IPS-18a (cell line): Measurements from ENCODE around the gene TOX4.

Source experiments
- H3K27ac ChIP-seq: one replicate; pipeline ENCODE4 v1.5.1; 2013; ENCODE audit warnings: low read length
- H3K27me3 ChIP-seq: one replicate; pipeline ENCODE4 v1.6.1; 2013; ENCODE audit warnings: mild to moderate bottlenecking, low read length; ENCODE audit not compliant: control insufficient read depth, insufficient read depth
- H3K36me3 ChIP-seq: one replicate; pipeline ENCODE4 v1.6.1; 2013; ENCODE audit warnings: low read depth, low read length; ENCODE audit not compliant: control insufficient read depth
- H3K4me1 ChIP-seq: one replicate; pipeline ENCODE4 v1.6.1; 2013; ENCODE audit warnings: low read depth, low read length; ENCODE audit not compliant: control insufficient read depth
- H3K4me3 ChIP-seq: one replicate; pipeline ENCODE4 v1.5.1; 2013; ENCODE audit warnings: low read length
- H3K9ac ChIP-seq: one replicate; pipeline ENCODE4 v1.6.1; 2013; ENCODE audit warnings: mild to moderate bottlenecking, low read length, moderate library complexity
- H3K9me3 ChIP-seq: one replicate; pipeline ENCODE4 v1.6.1; 2013; ENCODE audit warnings: low read depth, low read length; ENCODE audit not compliant: control insufficient read depth

The TOX4 gene

DNA sequence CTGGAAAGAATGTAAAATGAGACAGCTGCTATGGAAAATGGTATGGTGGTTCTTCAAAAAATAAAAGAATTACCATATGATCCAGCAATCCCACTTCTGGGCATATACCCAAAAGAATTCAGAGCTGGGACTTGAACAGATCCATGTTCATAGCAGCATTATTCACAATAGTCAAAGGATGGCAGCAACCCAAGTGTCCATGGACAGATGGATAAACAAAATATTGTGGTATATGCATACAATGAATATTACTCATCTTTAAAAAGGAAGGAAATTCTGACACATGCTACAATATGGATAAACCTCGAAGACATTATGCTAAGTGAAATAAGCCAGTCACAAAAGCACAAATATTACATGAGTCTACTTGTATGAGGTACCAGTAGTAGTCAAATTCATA lies 9.4 kb upstream of the TOX4 start:
- Histone ChIP-seq H3K36me3 (peaks cover 46% of the 10 kb centered on the region), H3K27ac (no peak overlapping the region), H3K9ac (no peak overlapping the region), H3K9me3 (no peaks in the 10 kb centered on the region), H3K4me3 (no peak overlapping the region), H3K4me1 (no peaks in the 10 kb centered on the region), H3K27me3 (no peaks in the 10 kb centered on the region)

DNA sequence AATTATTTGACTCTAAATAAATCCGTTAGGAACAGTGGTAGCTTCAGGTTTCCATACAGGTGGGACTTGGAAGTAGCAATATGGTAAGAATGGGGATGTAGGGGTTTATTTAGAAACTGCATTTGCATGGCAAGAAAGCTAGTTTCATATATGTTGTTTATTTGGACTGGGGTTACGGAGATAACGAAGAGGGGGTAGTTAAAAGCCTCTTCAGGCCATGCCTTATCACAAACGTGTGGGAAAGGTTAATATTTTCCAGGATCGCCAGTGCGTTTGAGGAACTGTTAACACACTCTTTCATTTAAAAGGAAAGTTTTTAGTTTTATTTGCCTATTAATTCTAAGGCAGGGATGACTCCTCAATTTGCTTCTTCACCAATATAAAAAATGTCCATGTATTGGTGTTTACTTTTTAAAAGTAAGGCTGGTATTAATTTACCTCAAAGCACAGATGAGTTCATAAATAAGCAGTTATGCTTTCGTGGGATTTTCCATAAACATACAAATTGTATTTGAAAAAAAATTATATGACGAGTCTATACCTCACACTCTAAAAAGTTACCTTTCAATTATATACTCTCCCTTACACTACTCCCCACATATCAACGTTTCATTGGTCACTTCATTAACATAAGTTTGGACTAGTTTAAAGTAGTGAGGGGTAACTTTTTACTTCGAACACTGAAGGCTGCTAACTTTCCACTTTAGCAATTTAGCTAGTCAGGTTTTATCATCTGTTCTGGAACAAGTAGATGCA lies 1.1 kb upstream of the TOX4 start:
- Histone ChIP-seq H3K4me1 (peaks cover 3% of the 10 kb centered on the region), H3K27me3 (no peaks in the 10 kb centered on the region), H3K27ac (no peak overlapping the region), H3K36me3 (peaks cover 17% of the 10 kb centered on the region), H3K4me3 (peak overlapping the region; percentile 91), H3K9ac (peak overlapping the region; percentile 75), H3K9me3 (no peaks in the 10 kb centered on the region)

DNA sequence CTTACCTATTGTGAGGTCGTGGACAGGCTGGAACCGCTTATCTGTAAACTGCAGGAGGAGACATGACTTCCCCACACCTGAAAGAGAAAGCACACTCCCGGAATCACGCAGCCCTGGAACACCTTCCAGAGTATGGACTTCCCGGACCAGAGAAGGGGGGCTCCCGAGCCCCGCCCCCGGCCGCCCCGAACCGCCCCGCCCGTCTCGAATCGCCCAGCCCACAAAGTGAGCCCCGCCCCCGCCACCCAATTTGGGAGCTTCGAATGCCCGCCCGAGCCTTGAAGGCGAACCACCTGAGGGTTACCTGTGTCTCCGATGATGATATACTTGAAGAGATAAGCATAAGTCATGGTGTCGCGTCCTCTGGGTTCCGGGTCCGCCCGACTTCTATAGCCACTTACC lies 471 bp upstream of the TOX4 start:
- H3K36me3 ChIP-seq, result peaks cover 21% of the 10 kb centered on the region
- no peaks in the 10 kb centered on the region for H3K9me3 ChIP-seq
- no peaks in the 10 kb centered on the region for H3K27me3 ChIP-seq
- H3K4me1 ChIP-seq, result peaks cover 3% of the 10 kb centered on the region
- H3K4me3 ChIP-seq, result peak overlapping the region; percentile 91
- H3K9ac ChIP-seq, result peak overlapping the region; percentile 75
- no peak overlapping the region for H3K27ac ChIP-seq

DNA sequence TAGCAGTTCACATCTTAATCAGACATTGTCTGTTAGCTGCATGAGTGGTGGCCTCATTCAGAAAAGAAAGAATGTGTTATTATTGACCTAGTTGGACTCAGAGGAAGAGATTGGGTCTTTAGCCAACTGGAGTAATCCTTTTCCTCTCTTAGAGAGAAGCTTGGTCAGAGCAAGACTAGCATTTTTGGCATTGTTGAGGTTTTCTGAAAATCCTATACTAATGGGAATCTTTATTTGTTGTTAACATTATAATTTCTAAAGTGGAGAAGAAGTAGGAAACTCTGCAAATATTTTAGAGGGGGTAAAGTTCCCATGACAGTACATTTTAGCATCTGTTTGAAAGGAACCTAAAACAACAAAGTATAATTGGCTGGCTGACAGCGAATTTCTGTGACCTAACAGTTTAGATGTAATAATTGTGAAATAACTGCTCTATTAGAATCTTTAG lies 9.7 kb downstream of the TOX4 start:
- no peak overlapping the region for H3K4me3 ChIP-seq
- H3K36me3 ChIP-seq, result peaks cover 27% of the 10 kb centered on the region
- no peak overlapping the region for H3K9ac ChIP-seq
- H3K27ac ChIP-seq, result no peak overlapping the region
- no peaks in the 10 kb centered on the region for H3K9me3 ChIP-seq
- no peaks in the 10 kb centered on the region for H3K27me3 ChIP-seq
- H3K4me1 ChIP-seq, result no peaks in the 10 kb centered on the region

GRCh38 chr14:21494902-21495762 lies 18.1 kb downstream of the TOX4 start:
- Histone ChIP-seq H3K9me3 (no peaks in the 10 kb centered on the region), H3K27ac (no peak overlapping the region), H3K9ac (no peak overlapping the region), H3K4me1 (peaks cover 7% of the 10 kb centered on the region), H3K27me3 (no peaks in the 10 kb centered on the region), H3K36me3 (peaks cover 80% of the 10 kb centered on the region), H3K4me3 (no peak overlapping the region)

DNA sequence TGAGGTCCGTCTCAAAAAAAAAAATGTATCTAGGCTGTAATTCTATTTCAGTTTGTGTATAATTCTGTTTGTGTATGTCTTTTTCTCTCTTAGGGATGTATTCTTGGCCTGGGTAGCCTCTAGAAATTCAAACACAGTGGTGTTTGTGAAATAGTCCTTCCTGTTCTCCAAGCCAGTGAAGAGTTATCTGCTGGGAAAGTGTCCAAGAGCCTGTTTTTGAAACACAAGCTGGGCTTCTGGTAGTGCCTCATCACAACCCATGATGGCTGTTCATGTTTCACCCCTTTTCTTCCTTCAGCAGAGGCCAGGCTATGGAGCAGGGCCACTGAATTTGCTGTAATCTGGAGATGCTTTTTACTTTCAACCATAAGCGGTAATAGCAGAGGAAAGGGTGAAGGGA lies 19.5 kb downstream of the TOX4 start:
- Histone ChIP-seq H3K36me3 (peaks cover 83% of the 10 kb centered on the region), H3K27ac (no peak overlapping the region)

DNA sequence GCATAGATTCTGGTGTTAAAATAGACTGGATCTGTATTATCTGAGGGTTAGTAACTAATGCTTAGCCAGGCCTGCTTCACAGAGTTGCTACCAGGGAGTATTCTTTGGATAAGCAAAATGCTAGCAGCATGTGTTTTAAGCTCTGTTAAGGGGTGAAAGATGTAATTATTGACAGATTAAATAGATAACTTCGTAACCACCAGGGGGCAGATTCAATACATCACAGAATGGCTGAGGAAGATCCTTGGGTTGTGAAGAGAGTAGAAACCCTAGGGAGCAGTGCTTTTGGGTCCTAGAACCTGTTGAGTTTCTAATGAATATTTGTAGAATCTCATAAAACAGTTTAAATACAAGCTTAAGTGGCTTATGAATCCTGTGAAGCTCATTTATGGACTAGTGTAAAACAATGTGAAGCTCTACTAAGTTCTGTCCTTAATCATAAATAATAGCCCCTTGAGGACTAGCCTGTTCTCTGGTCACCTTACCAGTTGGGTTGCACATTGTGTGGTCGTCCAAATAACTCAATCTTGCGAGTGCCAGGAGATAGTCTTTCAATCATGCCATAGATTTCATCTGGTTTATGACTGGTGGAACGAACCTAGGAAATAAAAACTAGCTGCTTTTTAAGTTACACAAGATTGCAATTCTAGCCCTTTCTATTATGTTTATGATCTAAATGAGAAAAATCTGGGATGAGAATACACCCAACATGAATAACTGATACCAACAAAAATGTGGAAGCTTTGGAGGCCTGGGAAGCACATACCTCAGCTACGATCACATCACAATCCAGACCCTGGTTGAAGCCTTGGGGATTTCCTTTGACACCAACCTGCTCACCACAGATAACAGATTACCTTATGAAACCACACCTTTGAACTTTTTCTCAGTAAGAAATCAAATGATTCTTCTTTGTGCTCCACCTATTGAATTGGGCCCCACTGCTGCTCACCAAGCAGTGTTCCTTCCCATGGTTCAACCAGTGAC lies 21.8 kb downstream of the TOX4 start:
- Histone ChIP-seq H3K9me3 (no peaks in the 10 kb centered on the region), H3K9ac (no peak overlapping the region), H3K4me3 (no peak overlapping the region), H3K4me1 (peaks cover 7% of the 10 kb centered on the region), H3K27me3 (no peaks in the 10 kb centered on the region), H3K27ac (peak overlapping the region; percentile 61), H3K36me3 (peaks cover 93% of the 10 kb centered on the region)

More for the DNA sequence above, 19.5 kb downstream of the TOX4 start:
- peaks cover 7% of the 10 kb centered on the region for H3K4me1 ChIP-seq
- no peak overlapping the region for H3K9ac ChIP-seq
- no peak overlapping the region for H3K4me3 ChIP-seq
- no peaks in the 10 kb centered on the region for H3K27me3 ChIP-seq
- no peaks in the 10 kb centered on the region for H3K9me3 ChIP-seq

DNA sequence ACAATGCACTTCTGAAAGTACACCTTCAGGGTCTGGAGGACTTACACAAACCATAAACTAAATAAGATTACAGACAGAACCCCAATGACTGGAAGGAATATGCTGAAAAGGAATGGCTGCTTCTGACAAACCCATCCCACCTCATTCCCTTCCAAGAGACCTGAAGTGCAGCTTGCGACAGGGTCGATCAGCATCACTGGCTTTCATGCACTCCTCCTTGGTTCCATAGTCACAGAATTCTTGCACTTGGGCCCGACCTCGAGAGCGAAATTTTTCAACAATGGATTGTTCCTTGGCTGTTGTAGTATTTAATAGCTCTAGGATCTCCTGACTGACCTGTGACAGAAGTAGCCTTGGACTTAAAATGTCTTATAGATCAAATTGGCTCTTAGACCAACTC lies 24.6 kb downstream of the TOX4 start:
- Histone ChIP-seq H3K36me3 (peaks cover 85% of the 10 kb centered on the region), H3K9ac (no peak overlapping the region), H3K9me3 (no peaks in the 10 kb centered on the region), H3K27me3 (no peaks in the 10 kb centered on the region), H3K4me3 (no peak overlapping the region), H3K4me1 (peaks cover 7% of the 10 kb centered on the region), H3K27ac (no peak overlapping the region)

GRCh38 chr14:21503376-21503775 lies 26.4 kb downstream of the TOX4 start:
- H3K27ac ChIP-seq, result no peak overlapping the region
- H3K36me3 ChIP-seq, result peaks cover 77% of the 10 kb centered on the region
- no peaks in the 10 kb centered on the region for H3K27me3 ChIP-seq
- no peak overlapping the region for H3K4me3 ChIP-seq
- H3K4me1 ChIP-seq, result peaks cover 7% of the 10 kb centered on the region
- no peak overlapping the region for H3K9ac ChIP-seq
- no peaks in the 10 kb centered on the region for H3K9me3 ChIP-seq

DNA sequence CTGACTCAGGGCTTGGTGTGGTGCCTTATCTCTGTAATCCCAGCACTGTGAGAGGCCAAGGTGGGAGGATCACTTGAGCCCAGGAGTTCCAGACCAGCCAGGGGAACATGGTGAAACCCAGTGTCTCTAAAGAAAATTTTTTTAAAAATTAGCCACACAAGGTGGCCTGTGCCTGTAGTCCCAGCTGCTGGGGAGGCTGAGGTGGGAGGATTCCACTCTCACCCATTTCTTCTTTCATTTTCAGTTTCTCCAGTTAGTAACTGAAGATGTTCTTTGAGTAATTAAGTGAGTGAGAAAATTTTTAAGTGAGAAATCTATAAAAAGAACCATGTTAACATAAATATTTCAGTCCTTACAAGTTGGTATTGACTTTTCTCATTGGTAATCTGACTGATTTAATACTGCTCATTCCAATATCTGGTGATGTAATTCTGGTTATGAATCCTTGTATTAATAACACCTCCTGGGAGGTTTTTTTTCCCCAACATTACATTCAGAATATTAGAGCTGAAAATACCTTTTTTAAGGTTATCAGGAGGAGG lies 28.1 kb downstream of the TOX4 start:
- Histone ChIP-seq H3K27ac (no peak overlapping the region), H3K36me3 (peaks cover 67% of the 10 kb centered on the region), H3K9ac (no peak overlapping the region), H3K4me3 (no peak overlapping the region), H3K9me3 (no peaks in the 10 kb centered on the region), H3K4me1 (peaks cover 8% of the 10 kb centered on the region), H3K27me3 (no peaks in the 10 kb centered on the region)

- no peak overlapping the region for H3K27ac ChIP-seq
- H3K4me3 ChIP-seq, result no peak overlapping the region
- H3K36me3 ChIP-seq, result peaks cover 53% of the 10 kb centered on the region
- no peaks in the 10 kb centered on the region for H3K27me3 ChIP-seq
- H3K9me3 ChIP-seq, result no peaks in the 10 kb centered on the region
- H3K4me1 ChIP-seq, result peaks cover 8% of the 10 kb centered on the region
- no peak overlapping the region for H3K9ac ChIP-seq
These were observed 29.6 kb downstream of the TOX4 start for GRCh38 chr14:21506557-21506956.
